Ectodermal cell (in vitro differentiated cells): ENCODE measurements around the gene LRCH1.

Experiments used
- H3K27ac ChIP-seq: 2 replicates; pipeline ENCODE4 v1.7.0; 2013; ENCODE audit warnings: mild to moderate bottlenecking, low read depth, low read length; ENCODE audit not compliant: insufficient read depth, poor library complexity, severe bottlenecking
- H3K27me3 ChIP-seq: 2 replicates; pipeline ENCODE4 v1.7.0; 2013; ENCODE audit warnings: mild to moderate bottlenecking, low read length; ENCODE audit not compliant: insufficient read depth, control insufficient read depth, poor library complexity, severe bottlenecking
- H3K36me3 ChIP-seq: one replicate; pipeline ENCODE4 v1.7.0; 2013; ENCODE audit warnings: low read length; ENCODE audit not compliant: control insufficient read depth, insufficient read depth
- H3K4me1 ChIP-seq: one replicate; pipeline ENCODE4 v1.7.0; 2013; ENCODE audit warnings: low read length; ENCODE audit not compliant: control insufficient read depth, insufficient read depth
- H3K4me3 ChIP-seq: 2 replicates; pipeline ENCODE4 v1.7.0; 2013; ENCODE audit warnings: low read depth, low read length, control low read depth; ENCODE audit not compliant: insufficient read depth
- H3K9me3 ChIP-seq: 2 replicates; pipeline ENCODE4 v1.7.0; 2013; ENCODE audit warnings: mild to moderate bottlenecking, low read length, moderate library complexity; ENCODE audit not compliant: control insufficient read depth
- WGBS, 2 experiments: methylation state at CpG; one replicate each; pipeline ENCODE4 v1.1.7; 2013; ENCODE audit warnings: missing lambda C conversion rate in 2 of 2; 5-methylcytosine and 5-hydroxymethylcytosine counted together

The LRCH1 gene

DNA sequence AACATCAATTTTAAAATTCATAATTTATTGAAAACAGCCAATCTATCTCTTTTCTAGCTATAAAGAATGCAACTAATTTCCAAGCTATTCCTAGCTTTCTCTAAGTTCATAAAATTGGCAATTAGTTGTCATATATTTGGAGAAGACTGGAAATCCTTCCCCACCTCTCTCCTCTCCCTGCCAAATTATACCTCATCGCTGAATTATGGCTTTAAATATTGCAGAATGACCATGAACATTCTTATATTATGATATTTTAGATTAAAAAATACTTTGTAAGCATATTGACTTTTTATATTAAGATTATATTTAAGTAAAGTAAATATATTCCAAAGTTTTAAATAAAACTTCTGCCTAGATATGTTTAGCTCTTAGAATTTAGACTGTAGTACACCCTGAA, 185.8 kb downstream of the LRCH1 start:
- Histone ChIP-seq H3K9me3 (no peaks in the 10 kb centered on the region), H3K4me1 (no peaks in the 10 kb centered on the region), H3K36me3 (no peaks in the 10 kb centered on the region), H3K27ac (no peak overlapping the region), H3K4me3 (no peak overlapping the region), H3K27me3 (no peaks in the 10 kb centered on the region)
- WGBS, 2 experiments, result no CpG with 5 or more reads among the region's 1 CpG

DNA sequence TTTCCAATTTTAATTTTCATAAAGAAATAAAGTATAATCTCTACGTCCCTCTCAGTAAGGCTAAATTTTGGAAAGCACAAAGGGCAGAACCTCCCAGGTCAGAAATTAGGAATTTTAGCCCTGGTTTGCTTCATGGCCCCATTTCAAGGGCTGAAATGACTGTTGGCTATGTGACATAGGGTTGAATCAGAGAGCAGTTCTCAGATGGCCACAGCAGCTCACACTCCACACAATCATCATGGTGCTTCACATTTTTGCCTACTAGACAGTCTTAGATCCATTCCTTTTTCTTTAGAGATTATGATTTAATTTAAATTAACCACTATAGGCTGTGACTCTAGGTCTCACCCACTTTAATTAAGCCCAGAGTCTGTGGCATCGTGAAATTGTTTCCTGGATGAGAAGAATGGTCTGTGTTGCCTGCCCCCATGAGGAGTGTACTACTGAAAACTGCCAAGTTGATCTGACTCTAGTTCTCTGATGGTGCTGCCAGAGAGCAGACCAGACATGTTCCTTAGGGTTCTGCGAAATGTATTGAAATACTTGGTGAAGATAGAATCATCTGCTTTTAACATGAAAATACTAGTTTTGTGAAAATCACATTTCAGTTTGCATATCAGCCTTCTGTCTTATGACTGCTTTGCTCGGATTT, 186.6 kb downstream of the LRCH1 start:
- Histone ChIP-seq H3K36me3 (no peaks in the 10 kb centered on the region), H3K9me3 (no peaks in the 10 kb centered on the region), H3K27ac (no peak overlapping the region), H3K4me3 (no peak overlapping the region), H3K27me3 (no peaks in the 10 kb centered on the region), H3K4me1 (no peaks in the 10 kb centered on the region)
- 86 to 92% methylated on average over 4 of the region's 4 CpGs for WGBS, 2 experiments

- Histone ChIP-seq H3K4me1 (no peaks in the 10 kb centered on the region), H3K27me3 (no peaks in the 10 kb centered on the region), H3K9me3 (no peaks in the 10 kb centered on the region), H3K27ac (no peak overlapping the region), H3K36me3 (no peaks in the 10 kb centered on the region), H3K4me3 (no peak overlapping the region)
- 98 to 100% methylated on average over 1 to 2 of the region's 2 CpGs for WGBS, 2 experiments
Measured at GRCh38 chr13:46743191-46743590, 190.2 kb downstream of the LRCH1 start.

GRCh38 chr13:46745062-46745461, 192.1 kb downstream of the LRCH1 start:
- Histone ChIP-seq H3K9me3 (no peaks in the 10 kb centered on the region), H3K27ac (no peak overlapping the region), H3K36me3 (no peaks in the 10 kb centered on the region), H3K4me3 (no peak overlapping the region), H3K27me3 (no peaks in the 10 kb centered on the region), H3K4me1 (no peaks in the 10 kb centered on the region)
- WGBS, 2 experiments, result 94 to 96% methylated on average over 4 of the region's 4 CpGs

DNA sequence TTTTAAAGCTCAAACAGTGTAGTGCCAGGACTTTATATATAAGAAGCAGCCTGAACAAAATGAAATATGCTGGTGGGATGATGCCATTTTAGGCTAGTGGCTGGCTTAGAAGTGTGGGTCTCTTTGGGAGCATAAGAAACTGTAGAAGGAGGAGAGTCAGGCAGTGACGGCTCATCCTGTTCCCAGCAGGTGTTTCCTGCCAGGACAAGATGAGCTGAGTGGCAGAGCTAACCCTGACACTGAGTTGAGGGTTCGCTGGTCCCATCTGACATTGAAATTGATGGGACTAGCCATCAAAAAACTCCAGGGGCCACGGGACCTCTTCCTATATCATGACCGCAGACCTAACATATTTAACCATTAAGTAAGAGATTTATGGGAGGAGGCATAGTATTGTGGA, 192.7 kb downstream of the LRCH1 start:
- Histone ChIP-seq H3K4me3 (no peak overlapping the region), H3K27me3 (no peaks in the 10 kb centered on the region), H3K4me1 (no peaks in the 10 kb centered on the region), H3K36me3 (no peaks in the 10 kb centered on the region), H3K27ac (no peak overlapping the region), H3K9me3 (no peaks in the 10 kb centered on the region)
- WGBS, 2 experiments, result 83 to 90% methylated on average over 2 of the region's 4 CpGs

GRCh38 chr13:46747031-46747820, 194.3 kb downstream of the LRCH1 start:
- 93 to 95% methylated on average over 8 of the region's 8 CpGs for WGBS, 2 experiments
- H3K36me3 ChIP-seq, result no peaks in the 10 kb centered on the region
- H3K4me1 ChIP-seq, result no peaks in the 10 kb centered on the region
- no peak overlapping the region for H3K4me3 ChIP-seq
- H3K27me3 ChIP-seq, result no peaks in the 10 kb centered on the region
- H3K27ac ChIP-seq, result no peak overlapping the region
- no peaks in the 10 kb centered on the region for H3K9me3 ChIP-seq

DNA sequence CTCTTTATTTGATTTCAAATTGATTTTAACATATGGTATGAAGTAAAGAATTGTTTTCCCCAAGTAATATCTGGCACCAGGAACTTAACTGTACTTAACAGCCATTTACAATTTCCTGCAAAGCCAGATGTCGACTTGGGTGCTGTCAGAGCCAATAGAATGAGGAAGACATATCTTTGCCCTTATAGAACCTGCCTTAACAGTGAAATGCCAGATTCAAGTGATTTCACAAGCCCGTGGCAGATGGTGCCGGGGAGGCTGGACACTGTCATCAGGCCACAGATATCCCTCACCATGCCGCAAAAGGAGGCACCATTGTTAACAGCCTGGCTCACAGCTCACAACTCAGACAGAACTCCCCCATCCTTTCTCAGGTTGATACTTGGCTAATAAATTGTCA, 195.3 kb downstream of the LRCH1 start:
- Histone ChIP-seq H3K4me3 (no peak overlapping the region), H3K4me1 (no peaks in the 10 kb centered on the region), H3K27ac (no peak overlapping the region), H3K36me3 (no peaks in the 10 kb centered on the region), H3K9me3 (no peaks in the 10 kb centered on the region), H3K27me3 (no peaks in the 10 kb centered on the region)
- WGBS, 2 experiments, result 92 to 94% methylated on average over 4 of the region's 4 CpGs

DNA sequence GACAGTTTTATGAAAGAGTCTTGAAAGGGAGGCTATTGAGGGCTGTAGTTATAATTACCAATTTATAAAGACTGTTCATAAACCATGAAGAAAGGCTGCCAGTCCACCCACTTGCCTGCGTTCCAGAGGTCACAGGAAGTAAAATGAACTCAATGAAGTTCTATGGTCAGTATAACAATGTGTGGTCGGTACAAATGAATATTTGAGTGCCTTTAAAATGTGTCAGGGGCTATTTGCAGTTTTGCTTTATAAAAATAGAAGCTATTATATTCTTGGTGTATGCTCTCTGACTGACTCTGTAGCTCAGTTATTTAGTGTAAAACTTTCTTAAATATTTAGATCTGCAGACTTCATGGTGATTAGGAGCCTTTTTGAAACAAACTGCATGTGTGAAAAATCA, 197.0 kb downstream of the LRCH1 start:
- no peaks in the 10 kb centered on the region for H3K9me3 ChIP-seq
- no peaks in the 10 kb centered on the region for H3K27me3 ChIP-seq
- H3K4me3 ChIP-seq, result no peak overlapping the region
- WGBS, 2 experiments, result 98 to 99% methylated on average over 2 of the region's 2 CpGs
- no peak overlapping the region for H3K27ac ChIP-seq
- H3K36me3 ChIP-seq, result no peaks in the 10 kb centered on the region
- H3K4me1 ChIP-seq, result no peaks in the 10 kb centered on the region

DNA sequence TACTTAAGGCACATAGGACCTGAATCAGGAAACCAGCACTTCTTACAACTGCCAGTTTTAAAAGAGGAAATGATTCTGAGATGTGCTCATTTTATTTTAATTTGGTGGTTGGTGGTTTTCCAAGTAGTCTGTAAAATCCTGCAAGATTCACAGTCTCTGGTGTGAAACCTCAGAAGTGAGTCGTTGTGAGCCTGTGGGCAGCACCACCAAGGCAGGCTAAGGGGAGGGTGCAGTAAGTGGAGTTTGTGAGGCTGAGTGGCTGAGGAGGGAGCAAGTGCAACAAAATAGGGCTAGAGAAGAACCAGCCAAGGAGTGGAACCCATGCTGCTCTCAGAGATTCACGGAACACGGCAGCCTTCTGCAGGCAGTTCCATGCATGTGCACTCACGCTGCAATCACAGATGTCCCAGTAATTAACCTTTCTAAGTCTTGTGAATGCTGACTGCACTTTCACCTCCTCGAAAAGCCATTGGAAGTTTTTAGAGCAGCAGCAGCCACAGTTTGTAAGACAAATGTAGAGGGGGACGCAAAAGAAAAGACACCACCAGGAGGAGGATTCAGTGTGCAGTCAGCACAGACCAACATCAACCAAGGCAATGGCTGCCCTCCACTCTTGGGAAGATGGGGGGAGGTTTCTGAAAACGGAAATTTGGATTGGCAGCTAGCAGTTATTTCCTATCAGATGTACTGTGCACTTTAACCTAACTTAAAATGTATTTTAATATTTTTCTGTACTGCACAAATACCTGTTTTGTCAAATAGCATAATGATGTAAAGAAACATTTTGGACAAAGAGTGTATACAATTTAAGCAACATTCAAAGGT, 199.1 kb downstream of the LRCH1 start:
- Histone ChIP-seq H3K4me1 (no peaks in the 10 kb centered on the region), H3K4me3 (no peak overlapping the region), H3K9me3 (no peaks in the 10 kb centered on the region), H3K36me3 (no peaks in the 10 kb centered on the region), H3K27ac (no peak overlapping the region), H3K27me3 (no peaks in the 10 kb centered on the region)
- WGBS, 2 experiments, result 86 to 88% methylated on average over 6 of the region's 7 CpGs

DNA sequence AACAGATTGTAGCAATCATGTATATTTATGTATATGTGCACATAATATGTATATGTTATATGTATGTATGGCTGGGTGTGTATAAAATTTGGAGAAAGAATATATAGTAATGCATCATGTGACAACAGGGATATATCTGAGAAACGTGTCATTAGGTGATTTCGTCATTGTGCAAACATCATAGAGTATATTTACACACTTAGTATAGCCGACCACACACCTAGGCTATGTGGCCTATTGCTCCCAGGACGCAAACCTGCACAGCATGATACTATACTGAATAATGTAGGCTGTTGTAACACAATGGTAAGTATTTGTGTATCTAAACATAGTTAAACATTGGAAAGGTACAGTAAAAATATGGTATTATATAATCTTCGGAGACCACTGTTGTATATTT, 200.2 kb downstream of the LRCH1 start:
- H3K4me3 ChIP-seq, result no peak overlapping the region
- H3K27ac ChIP-seq, result no peak overlapping the region
- 94 to 98% methylated on average over 3 to 4 of the region's 5 CpGs for WGBS, 2 experiments
- H3K36me3 ChIP-seq, result no peaks in the 10 kb centered on the region
- no peaks in the 10 kb centered on the region for H3K27me3 ChIP-seq
- H3K9me3 ChIP-seq, result no peaks in the 10 kb centered on the region
- H3K4me1 ChIP-seq, result no peaks in the 10 kb centered on the region
